Dedifferentiated amniotic fluid mesenchymal stem cell (primary cell): Measurements from ENCODE around the gene POLR3G.

ENCODE experiments used
- DNase-seq: peaks from one replicate; pipeline ENCODE4 v3.0.0-alpha.2; 2016; ENCODE audit errors: extremely low spot score

Gene POLR3G

GRCh38 chr5:90550963-90551362 is 76.3 kb downstream of the POLR3G start:
- no peak for DNase-seq

GRCh38 chr5:90551376-90551775 is 76.7 kb downstream of the POLR3G start:
- DNase-seq = no peak

- no peak for DNase-seq
Measured at GRCh38 chr5:90553711-90554110, 79.0 kb downstream of the POLR3G start.

GRCh38 chr5:90554358-90555006 is 79.8 kb downstream of the POLR3G start:
- no peak for DNase-seq

GRCh38 chr5:90555666-90556065 is 81.0 kb downstream of the POLR3G start:
- no peak for DNase-seq

GRCh38 chr5:90557391-90557790 is 82.7 kb downstream of the POLR3G start:
- DNase-seq = no peak

- DNase-seq = no peak
Measured at GRCh38 chr5:90557871-90558270, 83.2 kb downstream of the POLR3G start.

- DNase-seq = no peak
Measured at GRCh38 chr5:90558344-90559192, 83.9 kb downstream of the POLR3G start, which contains the start of gene ADGRV1. ADGRV1 (plus strand) TSS chr5:90558797; CDS start chr5:90558896, 99 bp downstream.

- no peak for DNase-seq
Measured at GRCh38 chr5:90560771-90561170, 86.1 kb downstream of the POLR3G start.

GRCh38 chr5:90561766-90562165 is 87.1 kb downstream of the POLR3G start:
- DNase-seq = no peak

- DNase-seq = no peak
Measured at GRCh38 chr5:90562341-90562740, 87.7 kb downstream of the POLR3G start.

- DNase-seq = no peak
Measured at GRCh38 chr5:90563108-90563507, 88.4 kb downstream of the POLR3G start.
